Measurements from ENCODE around the gene MAGEA11.

The MAGEA11 gene

GRCh38 chrX:149707147-149707901 lies 4.5 kb upstream of the MAGEA11 start:
- no peak for TF ChIP-seq FOXP2 (optimal IDR thresholded peaks at IDR 0.05; ENCODE audit: borderline replicate concordance, extremely low read depth, extremely low read length, insufficient read depth)
- no peak for TF ChIP-seq SIN3A (IDR thresholded peaks at IDR 0.05; ENCODE audit: borderline replicate concordance, insufficient read depth, low read length)
- no peak for TF ChIP-seq TAF1 (IDR thresholded peaks at IDR 0.05; ENCODE audit: borderline replicate concordance, insufficient read depth, low read length)

GRCh38 chrX:149712831-149713230 lies 971 bp downstream of the MAGEA11 start:
- no peak for TF ChIP-seq REST (IDR thresholded peaks at IDR 0.05; ENCODE audit: insufficient read depth in 1 of 2, low read depth in 2 of 2, low read length in 2 of 2)
- no peak for TF ChIP-seq POLR2AphosphoS5 (IDR thresholded peaks at IDR 0.05; ENCODE audit: low read depth, low read length)
- TF ChIP-seq SIN3A (IDR thresholded peaks at IDR 0.05; ENCODE audit: borderline replicate concordance, insufficient read depth, low read length), result no peak
- no peak for TF ChIP-seq TAF1 (IDR thresholded peaks at IDR 0.05; ENCODE audit: borderline replicate concordance, insufficient read depth, low read length)
- TF ChIP-seq FOXP2 (optimal IDR thresholded peaks at IDR 0.05; ENCODE audit: borderline replicate concordance, extremely low read depth, extremely low read length, insufficient read depth), result no peak

- no peak for TF ChIP-seq SIN3A (IDR thresholded peaks at IDR 0.05; ENCODE audit: borderline replicate concordance, insufficient read depth, low read length)
- TF ChIP-seq FOXP2 (optimal IDR thresholded peaks at IDR 0.05; ENCODE audit: borderline replicate concordance, extremely low read depth, extremely low read length, insufficient read depth), result no peak
- TF ChIP-seq REST (IDR thresholded peaks at IDR 0.05; ENCODE audit: insufficient read depth in 1 of 2, low read depth in 2 of 2, low read length in 2 of 2), result no peak
- no peak for TF ChIP-seq POLR2AphosphoS5 (IDR thresholded peaks at IDR 0.05; ENCODE audit: low read depth, low read length)
- TF ChIP-seq TAF1 (IDR thresholded peaks at IDR 0.05; ENCODE audit: borderline replicate concordance, insufficient read depth, low read length), result no peak
Observed at GRCh38 chrX:149713279-149714050, 1.6 kb downstream of the MAGEA11 start.

GRCh38 chrX:149715468-149715867 lies 3.6 kb downstream of the MAGEA11 start:
- TF ChIP-seq FOXP2 (optimal IDR thresholded peaks at IDR 0.05; ENCODE audit: borderline replicate concordance, extremely low read depth, extremely low read length, insufficient read depth) (no peak), POLR2AphosphoS5 (IDR thresholded peaks at IDR 0.05; ENCODE audit: low read depth, low read length) (no peak), TAF1 (IDR thresholded peaks at IDR 0.05; ENCODE audit: borderline replicate concordance, insufficient read depth, low read length) (no peak), SIN3A (IDR thresholded peaks at IDR 0.05; ENCODE audit: borderline replicate concordance, insufficient read depth, low read length) (no peak), REST (IDR thresholded peaks at IDR 0.05; ENCODE audit: insufficient read depth in 1 of 2, low read depth in 2 of 2, low read length in 2 of 2) (no peak)

GRCh38 chrX:149716632-149717031 lies 4.8 kb downstream of the MAGEA11 start:
- TF ChIP-seq REST (IDR thresholded peaks at IDR 0.05; ENCODE audit: insufficient read depth in 1 of 2, low read depth in 2 of 2, low read length in 2 of 2) (no peak), SIN3A (IDR thresholded peaks at IDR 0.05; ENCODE audit: borderline replicate concordance, insufficient read depth, low read length) (no peak), POLR2AphosphoS5 (IDR thresholded peaks at IDR 0.05; ENCODE audit: low read depth, low read length) (no peak), TAF1 (IDR thresholded peaks at IDR 0.05; ENCODE audit: borderline replicate concordance, insufficient read depth, low read length) (no peak), FOXP2 (optimal IDR thresholded peaks at IDR 0.05; ENCODE audit: borderline replicate concordance, extremely low read depth, extremely low read length, insufficient read depth) (no peak)
